ENCODE data around the gene LETM1.
A peak's percentile ranks its signal among the peaks of the same experiment; 100 is the strongest.

The LETM1 gene

GRCh38 chr4:1887052-1887451 lies 31.1 kb upstream of the LETM1 start:
- Mint-ChIP-seq H3K9me3 (peaks cover 3% of the 10 kb centered on the region in 2 donors), H3K27me3 (no peaks in the 10 kb centered on the region), H3K4me3 (no peak overlapping the region), H3K36me3 (peaks cover 10 to 12% of the 10 kb centered on the region in 2 donors), H3K27ac (no peak overlapping the region), H3K4me1 (peaks cover 18 to 22% of the 10 kb centered on the region in 2 donors)
- DNase-seq (no peak), ATAC-seq (replicated peaks) (peak; percentile 53 to 64)

- DNase-seq (no peak), ATAC-seq (replicated peaks) (no peak)
- H3K27me3 Mint-ChIP-seq = no peaks in the 10 kb centered on the region
- peaks cover 9 to 15% of the 10 kb centered on the region in 2 donors for H3K36me3 Mint-ChIP-seq
- H3K4me1 Mint-ChIP-seq = peaks cover 19 to 26% of the 10 kb centered on the region in 2 donors
- no peak overlapping the region for H3K4me3 Mint-ChIP-seq
- no peak overlapping the region for H3K27ac Mint-ChIP-seq
- H3K9me3 Mint-ChIP-seq = peaks cover 3% of the 10 kb centered on the region in 2 donors
Observed at GRCh38 chr4:1885414-1885813, 29.5 kb upstream of the LETM1 start.

GRCh38 chr4:1883583-1883982 lies 27.6 kb upstream of the LETM1 start:
- Mint-ChIP-seq H3K27me3 (no peaks in the 10 kb centered on the region), H3K4me1 (peaks cover 22 to 36% of the 10 kb centered on the region in 2 donors), H3K27ac (no peak overlapping the region), H3K36me3 (peaks cover 9 to 17% of the 10 kb centered on the region in 2 donors), H3K9me3 (peaks cover 3% of the 10 kb centered on the region in 2 donors), H3K4me3 (no peak overlapping the region)
- no peak for DNase-seq
- no peak for ATAC-seq (replicated peaks)

DNA sequence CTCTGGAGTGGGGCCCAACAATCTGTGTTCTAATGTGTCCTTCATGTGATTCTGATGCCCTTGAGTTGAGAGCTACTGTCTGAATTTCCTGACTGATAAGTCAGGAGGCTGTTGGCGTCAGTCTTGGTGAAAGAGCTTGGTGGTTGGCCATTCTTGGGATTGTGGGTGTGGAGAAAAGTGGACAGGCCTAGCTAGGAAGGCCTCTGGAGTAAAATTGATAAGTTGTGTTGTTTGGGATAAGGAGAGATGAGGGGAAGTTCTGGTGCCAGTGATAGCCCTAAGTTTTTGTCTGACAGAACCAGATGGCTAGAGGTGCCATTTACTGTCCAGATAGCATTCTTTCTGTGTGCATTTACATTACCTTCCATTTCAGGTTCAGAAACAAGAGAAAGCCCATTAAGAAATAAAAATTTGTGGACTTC lies 26.9 kb upstream of the LETM1 start:
- Mint-ChIP-seq H3K27ac (no peak overlapping the region), H3K4me3 (no peak overlapping the region), H3K36me3 (peaks cover 9 to 17% of the 10 kb centered on the region in 2 donors), H3K4me1 (peaks cover 24 to 37% of the 10 kb centered on the region in 2 donors), H3K9me3 (peaks cover 3% of the 10 kb centered on the region in 2 donors), H3K27me3 (no peaks in the 10 kb centered on the region)
- no peak for DNase-seq
- ATAC-seq (replicated peaks) = no peak

- Mint-ChIP-seq H3K36me3 (peaks cover 6 to 12% of the 10 kb centered on the region in 2 donors), H3K27me3 (no peaks in the 10 kb centered on the region), H3K4me1 (peaks cover 22 to 26% of the 10 kb centered on the region in 2 donors), H3K27ac (no peak overlapping the region), H3K9me3 (no peaks in the 10 kb centered on the region), H3K4me3 (no peak overlapping the region)
- ATAC-seq (replicated peaks) (no peak), DNase-seq (no peak)
Observed at GRCh38 chr4:1880332-1880731, 24.4 kb upstream of the LETM1 start.

DNA sequence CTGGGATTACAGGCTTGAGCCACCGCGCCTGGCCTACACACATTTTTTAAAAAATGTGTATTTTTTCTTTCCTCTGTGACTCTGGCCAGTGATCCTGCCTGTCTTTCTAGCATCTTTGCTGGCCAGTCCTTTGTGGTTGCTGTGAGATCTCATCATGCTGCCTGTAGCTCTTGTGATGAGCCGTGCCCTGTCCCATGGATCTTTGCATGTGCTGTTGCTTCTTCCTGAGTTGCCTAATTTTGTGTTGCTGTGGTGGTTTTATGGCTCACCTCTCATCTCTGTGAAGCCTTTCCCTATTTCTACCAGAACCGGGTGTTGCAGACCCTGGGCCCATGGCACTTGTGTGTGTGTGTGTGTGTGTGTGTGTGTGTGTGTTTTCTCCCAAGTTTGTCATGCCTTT lies 23.5 kb upstream of the LETM1 start:
- no peaks in the 10 kb centered on the region for H3K27me3 Mint-ChIP-seq
- no peaks in the 10 kb centered on the region for H3K9me3 Mint-ChIP-seq
- no peak overlapping the region for H3K4me3 Mint-ChIP-seq
- H3K36me3 Mint-ChIP-seq = peaks cover 6 to 14% of the 10 kb centered on the region in 2 donors
- no peak overlapping the region for H3K27ac Mint-ChIP-seq
- H3K4me1 Mint-ChIP-seq = peaks cover 23 to 28% of the 10 kb centered on the region in 2 donors
- no peak for DNase-seq
- ATAC-seq (replicated peaks) = no peak

- peaks cover 27 to 47% of the 10 kb centered on the region in 2 donors for H3K4me1 Mint-ChIP-seq
- peaks cover 7% of the 10 kb centered on the region in 2 donors for H3K36me3 Mint-ChIP-seq
- H3K27me3 Mint-ChIP-seq = no peaks in the 10 kb centered on the region
- H3K9me3 Mint-ChIP-seq = no peaks in the 10 kb centered on the region
- DNase-seq (no peak), ATAC-seq (replicated peaks) (no peak)
- no peak overlapping the region for H3K27ac Mint-ChIP-seq
- no peak overlapping the region for H3K4me3 Mint-ChIP-seq
Observed at GRCh38 chr4:1874201-1874600, 18.2 kb upstream of the LETM1 start.

DNA sequence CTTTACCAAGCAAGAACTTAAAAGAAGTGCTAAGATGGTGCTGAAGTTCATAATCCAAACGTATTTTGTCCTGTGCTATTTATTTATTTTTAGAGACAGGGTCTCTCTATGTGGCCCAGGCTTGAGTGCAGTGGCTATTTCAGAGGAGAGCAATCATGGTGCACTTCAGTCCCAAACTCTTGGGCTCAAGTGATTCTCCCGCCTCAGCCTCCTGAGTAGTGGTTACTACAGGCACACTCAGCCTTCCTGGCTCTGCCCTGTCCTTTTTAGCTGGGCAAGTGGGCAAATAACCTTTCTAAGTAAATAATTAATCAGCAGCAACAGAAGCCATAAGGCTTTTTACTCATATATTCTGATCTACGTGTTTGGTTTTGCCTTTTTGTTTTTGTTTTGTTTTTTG lies 17.8 kb upstream of the LETM1 start:
- Mint-ChIP-seq H3K27me3 (no peaks in the 10 kb centered on the region), H3K4me3 (no peak overlapping the region), H3K36me3 (peaks cover 7% of the 10 kb centered on the region in 2 donors), H3K4me1 (peaks cover 27 to 47% of the 10 kb centered on the region in 2 donors), H3K27ac (no peak overlapping the region), H3K9me3 (no peaks in the 10 kb centered on the region)
- DNase-seq = no peak
- no peak for ATAC-seq (replicated peaks)

- Mint-ChIP-seq H3K27me3 (no peaks in the 10 kb centered on the region), H3K4me1 (peaks cover 23 to 42% of the 10 kb centered on the region in 2 donors), H3K4me3 (peak overlapping the region in 1 of 2 donors; percentile 80), H3K27ac (no peak overlapping the region), H3K36me3 (peaks cover 7% of the 10 kb centered on the region in 2 donors), H3K9me3 (no peaks in the 10 kb centered on the region)
- DNase-seq (no peak), ATAC-seq (replicated peaks) (no peak)
Observed at GRCh38 chr4:1873291-1873690, 17.3 kb upstream of the LETM1 start.

GRCh38 chr4:1872870-1873269 lies 16.9 kb upstream of the LETM1 start:
- H3K27ac Mint-ChIP-seq = peak overlapping the region; percentile 51
- no peaks in the 10 kb centered on the region for H3K27me3 Mint-ChIP-seq
- H3K4me1 Mint-ChIP-seq = peaks cover 23 to 42% of the 10 kb centered on the region in 2 donors
- H3K36me3 Mint-ChIP-seq = peaks cover 7% of the 10 kb centered on the region in 2 donors
- H3K4me3 Mint-ChIP-seq = peak overlapping the region; percentile 80 to 93
- H3K9me3 Mint-ChIP-seq = no peaks in the 10 kb centered on the region
- ATAC-seq (replicated peaks) (no peak), DNase-seq (no peak)

GRCh38 chr4:1871471-1872021 lies 15.6 kb upstream of the LETM1 start:
- Mint-ChIP-seq H3K4me3 (peak overlapping the region; percentile 41 to 63), H3K27ac (no peak overlapping the region), H3K4me1 (peaks cover 18 to 33% of the 10 kb centered on the region in 2 donors), H3K36me3 (peaks cover 5 to 7% of the 10 kb centered on the region in 2 donors), H3K27me3 (no peaks in the 10 kb centered on the region), H3K9me3 (no peaks in the 10 kb centered on the region)
- DNase-seq = peak; percentile 42
- ATAC-seq (replicated peaks) = peak; percentile 9 to 10

- peak within 1 kb of the TSS; percentile 91 to 93 for H3K4me3 Mint-ChIP-seq
- H3K36me3 Mint-ChIP-seq = peaks cover 5 to 7% of the 10 kb centered on the region in 2 donors
- no peaks in the 10 kb centered on the region for H3K9me3 Mint-ChIP-seq
Observed at GRCh38 chr4:1870578-1871443, 14.9 kb upstream of the LETM1 start, which contains the start of gene NSD2. Gene NSD2 (plus strand): TSS chr4:1871393. CDS start chr4:1900655, 29,262 bp downstream.

DNA sequence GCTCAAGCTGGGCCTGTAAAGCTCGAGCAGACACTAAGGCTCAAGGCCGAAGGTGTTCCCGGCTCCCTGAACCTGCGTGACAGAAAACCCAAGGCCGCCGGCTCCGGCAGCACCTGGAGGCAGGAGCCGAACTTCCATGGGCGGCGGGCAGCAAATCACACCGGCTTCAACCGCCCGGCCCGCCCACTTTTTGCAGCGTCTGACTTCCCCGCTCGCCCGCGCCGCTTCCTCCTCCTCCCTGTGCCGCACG lies 14.3 kb upstream of the LETM1 start:
- Mint-ChIP-seq H3K9me3 (no peaks in the 10 kb centered on the region), H3K27ac (peak overlapping the region; percentile 89), H3K4me3 (peak overlapping the region; percentile 86 to 91), H3K36me3 (peaks cover 5 to 7% of the 10 kb centered on the region in 2 donors), H3K4me1 (peaks cover 18 to 33% of the 10 kb centered on the region in 2 donors), H3K27me3 (no peaks in the 10 kb centered on the region)
- ATAC-seq (replicated peaks) (peak; percentile 68 to 72), DNase-seq (peak; percentile 80)

More at GRCh38 chr4:1870578-1871443, 14.9 kb upstream of the LETM1 start, which contains the start of gene NSD2:
- Mint-ChIP-seq H3K4me1 (peaks cover 18 to 33% of the 10 kb centered on the region in 2 donors), H3K27ac (peak within 1 kb of the TSS; percentile 89), H3K27me3 (no peaks in the 10 kb centered on the region)
- DNase-seq (peak; percentile 85), ATAC-seq (replicated peaks) (peak; percentile 70 to 75)

- Mint-ChIP-seq H3K4me1 (peaks cover 18 to 33% of the 10 kb centered on the region in 2 donors), H3K27me3 (no peaks in the 10 kb centered on the region), H3K36me3 (peaks cover 5 to 7% of the 10 kb centered on the region in 2 donors), H3K9me3 (no peaks in the 10 kb centered on the region), H3K4me3 (peak overlapping the region; percentile 86 to 91), H3K27ac (peak overlapping the region; percentile 89)
- DNase-seq = no peak
- ATAC-seq (replicated peaks) = peak; percentile 15 to 16
Observed at GRCh38 chr4:1869530-1870327, 13.8 kb upstream of the LETM1 start.
